Fibroblast of pulmonary artery (primary cell): ENCODE results near the gene KANK3.

Experiments
- DNase-seq: peaks from one replicate; pipeline ENCODE4 v3.0.0-alpha.2; 2010; ENCODE audit warnings: low read depth
- H3K4me3 ChIP-seq: replicated peaks from 2 replicates; pipeline ENCODE4 v1.5.1; 2011; ENCODE audit warnings: low read depth, mild to moderate bottlenecking, control low read depth, low read length, moderate library complexity
- CTCF ChIP-seq: IDR thresholded peaks from 2 replicates; pipeline ENCODE4 v1.5.1; 2011; ENCODE audit warnings: mild to moderate bottlenecking, control low read depth, low read length, inconsistent platforms; ENCODE audit errors: missing control alignments

Gene KANK3

GRCh38 chr19:8373867-8374813, 31.1 kb upstream of the KANK3 start:
- no peak for TF ChIP-seq CTCF
- no peak overlapping the region for H3K4me3 ChIP-seq
- DNase-seq = no peak

- DNase-seq = no peak
- TF ChIP-seq CTCF = no peak
- no peak overlapping the region for H3K4me3 ChIP-seq
Observed at GRCh38 chr19:8371011-8371804, 28.1 kb upstream of the KANK3 start.

- TF ChIP-seq CTCF = no peak
- DNase-seq = no peak
- no peak overlapping the region for H3K4me3 ChIP-seq
Observed at GRCh38 chr19:8370176-8371010, 27.3 kb upstream of the KANK3 start.

GRCh38 chr19:8367327-8368001, 24.4 kb upstream of the KANK3 start:
- peak overlapping the region; percentile 30 for H3K4me3 ChIP-seq
- DNase-seq = peak; percentile 99

GRCh38 chr19:8366961-8367326, 23.9 kb upstream of the KANK3 start:
- peak overlapping the region; percentile 30 for H3K4me3 ChIP-seq

More at GRCh38 chr19:8367327-8368001, 24.4 kb upstream of the KANK3 start:
- TF ChIP-seq CTCF = no peak

More at GRCh38 chr19:8366961-8367326, 23.9 kb upstream of the KANK3 start:
- TF ChIP-seq CTCF = no peak
- DNase-seq = peak; percentile 80
